Lung (tissue), 12 donors: ENCODE measurements around the gene PDPK1. TPM values are rescaled to one million over a fixed set of nuclear protein-coding genes. Genes with fewer than 3 reads are reported as not detected.

ENCODE experiments used
- ATAC-seq: fragments of 200-7000 bp; cut with Tn5 transposase; one replicate; pipeline ENCODE4 v1.9.1; 2020; ENCODE audit warnings: moderate number of reproducible peaks; ENCODE audit not compliant: insufficient read depth, low FRiP score
- DNase-seq, 3 donors: peaks; one replicate each; pipeline ENCODE4 v3.0.0-alpha.2; 2013 to 2017
- H3K27ac ChIP-seq, 2 donors: one replicate each; pipeline ENCODE4 v1.5.1; 2013; ENCODE audit warnings: mild to moderate bottlenecking in 2 of 2, moderate library complexity in 2 of 2, control low read depth in 1 of 2, inconsistent platforms in 1 of 2, low read depth in 1 of 2, low read length in 1 of 2
- H3K27me3 ChIP-seq, 3 donors: one replicate each; pipeline ENCODE4 v1.5.1; 2013; ENCODE audit warnings: low read length in 2 of 3; ENCODE audit not compliant: control insufficient read depth in 3 of 3, insufficient read depth in 3 of 3
- H3K36me3 ChIP-seq, 4 donors: one replicate each; pipeline ENCODE4 v1.5.1; 2013; ENCODE audit warnings: low read length in 4 of 4, mild to moderate bottlenecking in 1 of 4, moderate library complexity in 1 of 4; ENCODE audit not compliant: control insufficient read depth in 4 of 4, insufficient read depth in 4 of 4
- H3K4me1 ChIP-seq, 5 donors: one replicate each; pipeline ENCODE4 v1.5.1; 2013; ENCODE audit warnings: low read length in 5 of 5, mild to moderate bottlenecking in 2 of 5, moderate library complexity in 1 of 5; ENCODE audit not compliant: control insufficient read depth in 5 of 5, insufficient read depth in 5 of 5
- H3K4me3 ChIP-seq: one replicate; pipeline ENCODE4 v1.5.1; 2013; ENCODE audit warnings: mild to moderate bottlenecking, control low read depth, moderate library complexity
- H3K9ac ChIP-seq, 2 donors: one replicate each; pipeline ENCODE4 v1.5.1; 2013; ENCODE audit warnings: low read length in 2 of 2, control low read depth in 1 of 2; ENCODE audit not compliant: insufficient read depth in 1 of 2
- H3K9me3 ChIP-seq, 4 donors: one replicate each; pipeline ENCODE4 v1.5.1; 2013; ENCODE audit warnings: low read length in 3 of 4, mild to moderate bottlenecking in 1 of 4, moderate library complexity in 1 of 4; ENCODE audit not compliant: control insufficient read depth in 4 of 4, insufficient read depth in 3 of 4
- WGBS, 2 donors: extraction: QIAGEN DNeasy Blood & Tissue Kit; methylation state at CpG; one replicate each; pipeline ENCODE4 v1.1.7; 2013; 5-methylcytosine and 5-hydroxymethylcytosine counted together
- polyA plus RNA-seq, 2 donors: library from polyadenylated mRNA; stranded (reverse); fragments of 200-250 nt; gene quantifications; one replicate each; pipeline ENCODE4 v1.2.1, GENCODE V29; 2013
- total RNA-seq, 2 donors: library from RNA; depleted of rRNA in 1 of 2; stranded (reverse); fragments of >200 nt in 1 of 2; gene quantifications; one replicate each; pipeline ENCODE4 v1.2.1, GENCODE V29; 2014 to 2021
- TF ChIP-seq, protein P1 (sequence below): IDR thresholded peaks from 2 replicates; pipeline ENCODE4 v1.5.1; 2012; ENCODE audit warnings: mild to moderate bottlenecking; ENCODE audit errors: control extremely low read depth, extremely low read depth
- donor health status: control.
- donor health status: control.
- donor health status: Bipolar disorder and iron deficiency.
- donor health status: healthy.
- donor health status: DM: yes; HTN: yes; CAD: no.

Gene PDPK1
- total and polyA plus RNA-seq, 4 donors, result 16.7 to 79.0 (median 33.8) TPM

DNA sequence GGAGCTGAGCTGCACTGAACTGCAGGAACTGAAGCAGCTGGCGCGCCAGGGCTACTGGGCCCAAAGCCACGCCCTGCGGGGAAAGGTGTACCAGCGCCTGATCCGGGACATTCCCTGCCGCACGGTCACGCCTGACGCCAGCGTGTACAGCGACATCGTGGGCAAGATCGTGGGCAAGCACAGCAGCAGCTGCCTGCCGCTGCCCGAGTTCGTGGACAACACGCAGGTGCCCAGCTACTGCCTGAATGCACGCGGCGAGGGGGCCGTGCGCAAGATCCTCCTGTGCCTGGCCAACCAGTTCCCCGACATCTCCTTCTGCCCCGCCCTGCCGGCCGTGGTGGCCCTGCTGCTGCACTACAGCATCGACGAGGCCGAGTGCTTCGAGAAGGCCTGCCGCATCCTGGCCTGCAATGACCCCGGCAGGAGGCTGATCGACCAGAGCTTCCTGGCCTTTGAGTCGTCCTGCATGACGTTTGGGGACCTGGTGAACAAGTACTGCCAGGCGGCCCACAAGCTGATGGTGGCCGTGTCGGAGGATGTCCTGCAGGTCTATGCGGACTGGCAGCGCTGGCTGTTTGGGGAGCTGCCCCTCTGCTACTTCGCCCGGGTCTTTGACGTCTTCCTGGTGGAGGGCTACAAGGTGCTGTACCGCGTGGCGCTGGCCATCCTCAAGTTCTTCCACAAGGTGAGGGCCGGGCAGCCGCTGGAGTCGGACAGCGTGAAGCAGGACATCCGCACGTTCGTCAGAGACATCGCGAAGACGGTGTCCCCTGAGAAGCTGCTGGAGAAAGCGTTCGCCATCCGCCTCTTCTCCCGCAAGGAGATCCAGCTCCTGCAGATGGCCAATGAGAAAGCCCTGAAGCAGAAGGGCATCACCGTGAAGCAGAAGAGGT is 41.4 kb upstream of the PDPK1 start:
- H3K36me3 ChIP-seq, result peaks cover 0 to 31% (median 15%) of the 10 kb centered on the region in 4 donors
- DNase-seq, result no peak

DNA sequence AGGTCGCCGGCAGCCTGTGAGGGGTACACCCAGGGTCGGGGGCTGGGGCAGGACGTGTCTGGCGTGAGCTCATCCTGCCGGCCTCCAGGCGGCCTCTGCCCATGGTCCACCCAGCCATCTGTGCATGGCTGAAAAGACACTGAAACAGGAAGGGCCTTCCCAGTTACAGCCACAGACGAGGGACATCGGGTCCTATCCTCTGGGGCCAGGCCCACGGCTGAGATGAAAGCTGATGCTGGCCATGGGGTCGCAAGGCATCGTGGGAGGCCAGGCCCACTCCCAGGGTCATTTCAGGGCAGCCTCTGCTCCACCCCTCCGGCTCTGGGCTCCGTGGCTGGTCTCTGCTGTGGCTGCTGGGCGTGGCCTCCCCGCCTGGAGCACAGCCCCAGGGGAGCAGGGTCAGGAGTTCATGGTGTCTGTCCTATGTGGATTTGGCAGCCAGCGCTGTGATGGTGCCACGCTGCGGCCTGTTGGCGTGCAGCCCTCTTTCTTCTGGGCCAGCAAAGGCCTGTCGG is 40.6 kb upstream of the PDPK1 start:
- Histone ChIP-seq H3K27me3 (no peaks in the 10 kb centered on the region), H3K36me3 (peaks cover 0 to 36% (median 15%) of the 10 kb centered on the region in 4 donors), H3K4me3 (no peak overlapping the region), H3K4me1 (peaks cover 5 to 41% (median 10%) of the 10 kb centered on the region in 5 donors), H3K9ac (no peak overlapping the region), H3K27ac (no peak overlapping the region), H3K9me3 (no peaks in the 10 kb centered on the region)
- WGBS, 2 donors, result 54 to 75% methylated on average over 21 of the region's 21 CpGs
- TF ChIP-seq, protein P1, sequence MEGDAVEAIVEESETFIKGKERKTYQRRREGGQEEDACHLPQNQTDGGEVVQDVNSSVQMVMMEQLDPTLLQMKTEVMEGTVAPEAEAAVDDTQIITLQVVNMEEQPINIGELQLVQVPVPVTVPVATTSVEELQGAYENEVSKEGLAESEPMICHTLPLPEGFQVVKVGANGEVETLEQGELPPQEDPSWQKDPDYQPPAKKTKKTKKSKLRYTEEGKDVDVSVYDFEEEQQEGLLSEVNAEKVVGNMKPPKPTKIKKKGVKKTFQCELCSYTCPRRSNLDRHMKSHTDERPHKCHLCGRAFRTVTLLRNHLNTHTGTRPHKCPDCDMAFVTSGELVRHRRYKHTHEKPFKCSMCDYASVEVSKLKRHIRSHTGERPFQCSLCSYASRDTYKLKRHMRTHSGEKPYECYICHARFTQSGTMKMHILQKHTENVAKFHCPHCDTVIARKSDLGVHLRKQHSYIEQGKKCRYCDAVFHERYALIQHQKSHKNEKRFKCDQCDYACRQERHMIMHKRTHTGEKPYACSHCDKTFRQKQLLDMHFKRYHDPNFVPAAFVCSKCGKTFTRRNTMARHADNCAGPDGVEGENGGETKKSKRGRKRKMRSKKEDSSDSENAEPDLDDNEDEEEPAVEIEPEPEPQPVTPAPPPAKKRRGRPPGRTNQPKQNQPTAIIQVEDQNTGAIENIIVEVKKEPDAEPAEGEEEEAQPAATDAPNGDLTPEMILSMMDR, result no peak
- no peak for ATAC-seq
- peak; percentile 47 to 69 (median 54) for DNase-seq

More for the DNA sequence above, 41.4 kb upstream of the PDPK1 start:
- H3K9ac ChIP-seq, result no peak overlapping the region
- 96% methylated on average over 62 of the region's 62 CpGs for WGBS, 2 donors
- no peak overlapping the region for H3K4me3 ChIP-seq
- no peak for ATAC-seq
- no peaks in the 10 kb centered on the region for H3K9me3 ChIP-seq
- H3K4me1 ChIP-seq, result peaks cover under 1 to 34% (median 10%) of the 10 kb centered on the region in 5 donors
- H3K27me3 ChIP-seq, result no peaks in the 10 kb centered on the region
- no peak overlapping the region for H3K27ac ChIP-seq
- TF ChIP-seq, protein P1, result no peak

DNA sequence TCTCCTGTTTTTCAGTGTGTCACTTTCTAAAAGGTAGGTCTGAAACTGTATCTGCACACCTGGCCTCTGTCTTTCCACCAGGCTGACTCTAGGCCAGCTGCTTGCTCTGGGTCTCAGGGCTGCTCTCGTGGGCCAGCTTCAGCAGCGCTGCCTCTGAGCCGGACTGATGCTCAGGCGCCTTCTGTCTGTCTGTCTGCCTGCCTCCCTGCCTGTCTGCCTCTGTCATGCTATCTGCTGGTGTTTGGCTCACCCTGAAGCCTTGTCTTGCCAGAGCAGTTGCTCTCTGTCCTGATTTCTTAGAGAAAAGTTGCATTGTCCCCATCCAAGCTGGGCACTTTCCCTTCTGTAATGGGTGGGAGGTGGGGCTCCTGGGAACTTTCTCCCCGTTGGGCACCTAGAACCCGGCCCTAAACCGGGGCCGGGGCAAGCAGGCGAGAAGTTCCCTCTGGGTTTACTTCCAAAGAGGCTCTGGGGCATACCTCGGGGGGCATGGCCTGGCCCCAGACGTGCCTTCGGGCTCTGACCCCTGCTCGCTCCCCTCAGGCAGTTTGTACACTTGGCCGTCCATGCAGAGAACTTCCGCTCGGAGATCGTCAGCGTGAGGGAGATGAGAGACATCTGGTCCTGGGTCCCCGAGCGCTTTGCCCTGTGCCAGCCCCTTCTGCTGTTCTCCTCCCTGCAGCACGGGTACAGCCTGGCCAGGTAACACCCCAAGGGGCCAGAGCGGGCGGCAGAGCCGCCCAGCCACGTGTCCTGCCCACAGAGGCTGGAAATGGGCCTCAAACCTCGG is 39.9 kb upstream of the PDPK1 start:
- Histone ChIP-seq H3K27ac (no peak overlapping the region), H3K4me1 (peaks cover 5 to 48% (median 10%) of the 10 kb centered on the region in 5 donors), H3K9me3 (no peaks in the 10 kb centered on the region), H3K4me3 (no peak overlapping the region), H3K36me3 (peaks cover 0 to 37% (median 18%) of the 10 kb centered on the region in 4 donors), H3K9ac (no peak overlapping the region), H3K27me3 (no peaks in the 10 kb centered on the region)
- DNase-seq (peak; percentile 77 to 90 (median 83)), ATAC-seq (no peak)
- 77 to 81% methylated on average over 26 of the region's 26 CpGs for WGBS, 2 donors
- TF ChIP-seq, protein P1, result no peak
